Measurements from ENCODE around the gene ZNF8.
A peak's percentile ranks its signal among the peaks of the same experiment; 100 is the strongest.
"Not testable (repeated sequence)": the region's sequence is repeated elsewhere in the genome, so short reads cannot be mapped to it uniquely, and the experiment has no call there.

Gene ZNF8

DNA sequence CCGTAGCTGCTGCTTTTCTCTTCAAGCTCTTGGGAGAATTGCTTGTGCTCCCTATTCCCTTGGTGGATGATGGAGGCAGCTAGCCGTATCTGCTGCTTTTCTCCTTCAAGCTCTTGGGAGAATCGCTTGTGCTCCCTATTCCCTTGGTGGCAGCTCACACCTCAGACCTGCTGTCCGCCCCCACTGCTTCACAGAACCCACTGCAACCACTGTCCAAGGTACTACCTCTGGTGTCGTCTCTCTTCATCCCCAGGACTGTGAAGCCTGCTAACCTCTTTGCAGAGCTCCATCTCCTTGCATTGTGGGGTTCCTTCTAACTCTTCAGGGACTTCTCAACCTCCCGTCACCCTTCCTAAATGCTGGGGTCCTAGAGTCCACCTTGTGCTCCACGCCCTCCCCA, 21.9 kb downstream of the ZNF8 start:
- no peak for DNase-seq

DNA sequence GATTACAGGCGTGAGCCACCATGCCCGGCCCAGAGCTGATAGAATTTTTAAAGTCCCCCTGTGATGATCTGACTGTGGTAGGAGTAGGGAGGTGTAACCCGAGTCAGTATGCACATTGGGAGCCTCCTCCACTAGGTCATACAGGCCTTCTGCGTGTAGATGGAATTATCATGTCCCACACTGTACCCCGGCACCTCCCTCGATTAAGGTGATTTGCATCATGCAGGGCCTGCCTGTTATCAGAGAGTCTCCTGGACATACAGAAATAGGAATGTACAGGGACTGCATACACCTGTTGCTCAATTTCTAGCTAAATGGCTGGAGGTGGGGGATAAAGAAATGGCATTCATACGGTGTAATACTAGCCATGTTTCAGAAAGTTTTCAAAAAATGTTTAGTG, 25.5 kb downstream of the ZNF8 start:
- no peak for DNase-seq

DNA sequence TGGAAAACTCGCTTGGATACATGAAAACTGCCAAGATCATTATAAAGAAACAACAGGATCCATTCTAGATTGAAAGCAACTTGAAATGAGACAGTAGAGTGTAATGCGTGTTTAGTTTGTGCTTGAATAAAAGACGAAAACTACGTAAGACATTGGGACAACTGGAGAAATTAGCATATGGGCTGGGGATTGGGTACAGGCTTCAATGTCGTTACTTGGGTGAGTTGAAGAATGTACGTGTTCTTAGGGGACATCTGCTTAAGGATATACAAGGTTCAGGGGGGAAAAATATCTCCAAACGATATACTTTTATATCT, 26.0 kb downstream of the ZNF8 start:
- no peak for DNase-seq

DNA sequence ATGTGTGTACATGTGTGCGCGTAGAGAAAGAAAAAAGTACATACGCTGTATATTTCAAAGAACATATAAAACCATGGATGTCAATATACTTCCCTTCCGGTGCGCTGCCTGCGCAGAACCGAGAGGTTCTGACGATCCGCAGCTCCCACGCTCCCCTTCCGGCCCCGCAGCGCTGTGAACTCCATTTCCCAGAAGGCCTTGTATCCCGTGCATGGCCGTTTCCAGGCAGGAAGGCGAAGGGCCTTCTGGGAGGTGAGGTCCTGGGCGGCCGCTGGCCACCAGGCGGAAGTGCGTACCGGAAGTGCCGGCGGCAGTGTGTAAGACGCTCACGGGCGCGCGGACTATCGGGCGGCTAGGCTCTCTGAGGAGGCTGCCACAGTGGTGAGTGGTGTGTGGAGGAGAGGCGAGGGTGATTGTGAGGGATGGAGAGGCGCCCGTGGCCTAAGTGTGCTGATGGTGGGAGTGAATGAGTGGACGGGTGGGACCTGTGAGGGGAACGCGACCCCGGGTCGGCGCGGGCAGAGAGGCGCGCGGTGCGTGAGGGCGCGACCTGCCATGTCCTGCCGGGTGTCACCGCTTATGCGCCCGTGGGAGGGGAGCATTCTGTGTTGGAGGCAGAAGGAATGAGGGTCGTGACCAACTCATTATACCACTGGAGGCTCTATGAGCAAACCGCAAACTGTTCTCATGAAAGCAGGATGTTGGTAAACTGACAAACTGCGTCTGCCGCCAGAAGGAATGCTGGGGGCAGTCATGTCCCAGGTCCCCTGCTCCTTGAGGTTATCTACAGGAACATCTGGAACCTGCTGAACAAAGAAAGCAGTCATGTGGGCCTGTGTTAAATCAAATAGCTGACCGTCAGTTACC, 26.5 kb downstream of the ZNF8 start, which contains the start of gene ERVK3-1:
TSS of gene ERVK3-1 (plus strand) at position 313 of the 867 bp plus-strand sequence. CDS start 6,792 bp downstream, outside the sequence.
- peak; percentile 93 for DNase-seq

DNA sequence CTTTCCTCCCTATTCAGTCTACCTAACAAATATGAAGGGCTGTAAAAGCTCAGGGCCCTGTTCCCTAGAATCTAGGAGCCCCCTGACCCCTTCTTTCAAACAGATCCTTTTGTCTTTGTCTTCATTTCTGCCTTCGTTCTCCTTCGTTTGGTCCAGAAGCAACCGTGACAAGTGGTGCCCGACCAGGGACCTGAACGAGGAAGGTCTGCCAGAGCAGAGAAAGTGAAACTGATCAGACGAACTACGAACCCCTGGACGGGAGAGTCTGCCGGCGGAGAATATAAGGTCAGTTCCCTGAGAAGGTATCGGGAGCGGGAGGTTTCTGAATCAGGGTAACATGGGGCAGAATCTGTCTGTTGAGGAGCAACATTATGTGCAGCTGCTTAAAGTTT, 27.2 kb downstream of the ZNF8 start:
- DNase-seq, result no peak

DNA sequence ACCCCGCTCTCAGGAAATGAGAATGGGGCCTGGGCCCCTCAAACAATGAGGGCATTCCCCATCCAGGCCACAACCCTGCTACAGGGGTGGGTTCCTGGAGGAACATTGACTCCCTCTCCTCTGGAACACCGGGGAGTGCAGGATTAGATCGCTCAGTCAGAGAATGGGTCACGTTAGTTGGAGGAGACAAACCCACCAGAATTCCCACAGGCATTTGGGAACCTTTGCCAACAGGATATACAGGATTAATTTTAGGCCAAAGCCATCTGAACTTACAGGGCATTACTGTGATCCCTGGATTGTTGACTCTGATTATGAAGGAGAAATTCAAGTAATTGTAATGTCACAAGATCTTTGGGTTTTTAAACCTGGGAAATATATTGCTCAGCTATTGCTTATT, 29.0 kb downstream of the ZNF8 start:
- DNase-seq, result no peak

DNA sequence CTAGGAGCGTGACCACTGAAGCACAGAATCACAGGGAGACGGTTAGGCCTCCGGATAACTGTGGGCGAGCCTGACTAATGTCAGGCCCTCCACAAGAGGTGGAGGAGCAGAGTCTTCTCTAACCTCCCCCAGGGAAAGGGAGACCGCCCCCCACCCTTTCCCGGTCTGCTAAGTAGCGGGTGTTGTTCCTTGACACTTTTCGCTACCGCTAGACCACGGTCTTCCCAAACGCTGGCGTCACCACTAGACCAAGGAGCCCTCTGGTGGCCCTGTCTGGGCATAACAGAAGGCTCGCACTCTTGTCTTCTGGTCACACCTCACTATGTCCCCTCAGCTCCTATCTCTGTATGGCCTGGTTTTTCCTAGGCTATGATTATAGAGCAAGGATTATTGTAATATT, 31.9 kb downstream of the ZNF8 start:
- DNase-seq, result not testable (repeated sequence)

DNA sequence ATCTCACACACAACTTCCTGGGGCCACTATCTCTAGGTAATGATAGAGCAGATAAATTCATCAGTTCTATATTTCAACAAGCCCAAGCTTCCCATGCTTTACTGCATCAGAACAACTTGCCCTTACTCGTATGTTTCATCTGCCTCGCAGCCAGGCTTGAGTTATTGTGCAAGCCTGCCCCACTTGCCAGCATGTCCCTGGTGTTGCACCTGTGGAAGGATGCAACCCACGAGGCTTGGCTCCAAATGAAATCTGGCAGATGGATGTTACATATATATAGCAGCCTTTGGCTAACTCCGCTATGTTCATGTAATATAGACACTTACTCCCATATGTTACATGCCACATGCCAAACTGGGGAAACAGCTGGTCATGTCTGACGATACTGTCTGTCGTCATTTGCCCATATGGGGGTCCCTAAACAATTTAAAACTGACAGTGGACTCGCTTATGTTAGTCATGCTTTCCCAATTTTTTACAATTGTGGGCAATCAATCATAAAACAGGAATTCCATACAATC, 32.6 kb downstream of the ZNF8 start:
- no peak for DNase-seq

DNA sequence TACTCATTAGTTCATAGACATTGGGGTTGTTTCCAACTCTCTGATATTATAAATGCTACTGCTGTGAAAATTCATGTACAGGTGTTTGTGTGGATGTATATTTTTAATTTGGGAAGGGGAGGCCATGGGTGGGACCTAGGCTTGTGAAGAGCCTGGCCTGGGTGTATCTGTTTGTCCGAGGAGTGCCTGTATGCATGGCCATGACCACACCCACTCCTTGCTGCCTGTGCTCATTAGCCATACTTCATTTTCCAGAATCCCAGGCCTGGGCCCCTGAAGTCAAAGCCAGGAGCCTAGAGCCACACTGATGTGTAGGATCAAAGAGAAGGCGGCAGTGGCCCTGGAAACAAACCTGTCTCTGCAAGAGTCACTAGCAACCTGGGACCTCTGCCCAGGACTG, 36.8 kb downstream of the ZNF8 start:
- DNase-seq, result no peak

DNA sequence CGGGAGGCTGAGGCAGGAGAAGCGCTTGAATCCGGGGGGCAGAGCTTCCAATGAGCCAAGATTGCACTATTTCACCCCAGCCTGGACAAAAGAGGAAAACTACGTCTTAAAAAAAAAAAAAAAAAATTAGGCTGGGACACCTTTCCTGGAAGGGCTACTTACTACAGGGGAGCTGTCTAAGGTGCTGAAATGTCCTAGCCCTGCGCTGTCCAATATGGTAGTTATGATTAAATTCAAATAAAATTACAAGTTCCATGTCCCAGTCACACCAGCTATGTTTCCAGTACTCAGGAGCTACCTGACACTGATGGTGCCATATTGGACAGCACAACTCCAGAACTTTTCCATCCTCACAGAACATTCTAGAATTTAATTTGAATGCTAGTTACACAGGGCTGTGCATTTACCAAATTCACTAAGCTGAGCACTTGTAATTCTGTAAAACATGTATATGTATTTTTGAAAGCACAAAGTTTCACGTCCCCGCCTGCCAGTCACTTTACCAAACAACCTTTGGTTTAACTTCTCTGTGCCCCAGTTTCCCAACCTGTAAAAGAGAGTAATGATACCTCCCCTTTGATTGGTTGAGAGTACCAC, 38.8 kb downstream of the ZNF8 start:
- DNase-seq, result no peak

DNA sequence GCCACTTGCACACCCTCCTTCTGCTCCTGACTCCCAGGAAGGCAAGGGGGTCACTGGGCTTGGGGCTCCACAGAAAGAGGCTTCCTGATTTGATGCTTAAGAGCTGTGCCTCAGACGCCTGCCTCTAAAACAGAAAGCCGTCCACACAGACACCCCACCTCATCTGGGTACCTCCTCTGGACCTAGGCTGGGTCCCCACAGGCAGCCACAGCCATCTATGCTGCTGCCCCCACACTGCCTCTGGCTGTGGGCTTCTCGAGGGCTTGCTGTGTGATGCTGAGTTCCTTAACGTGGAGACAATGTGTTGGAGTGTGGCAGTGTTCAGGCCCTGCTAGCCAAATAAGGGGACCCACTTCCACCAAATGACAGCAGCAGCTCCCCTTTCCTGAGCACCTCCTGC, 39.5 kb downstream of the ZNF8 start:
- DNase-seq, result no peak

DNA sequence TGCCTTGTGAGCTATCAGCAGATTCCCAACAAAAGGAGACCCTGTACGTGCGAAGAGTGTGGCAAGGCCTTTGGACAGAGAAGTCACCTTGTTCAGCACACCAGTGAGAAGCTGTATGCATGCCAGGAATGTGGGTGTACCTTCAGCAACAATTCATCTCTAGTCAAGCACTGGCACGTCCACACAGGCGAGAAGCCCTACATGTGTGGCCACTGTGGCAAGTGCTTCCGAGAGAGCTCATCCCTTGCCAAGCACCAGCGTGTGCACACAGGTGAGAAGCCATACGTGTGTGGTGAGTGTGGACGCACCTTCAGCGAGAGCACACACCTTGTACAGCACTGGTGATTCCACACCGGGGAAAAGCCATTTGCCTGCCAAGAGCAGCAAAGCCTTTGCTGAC, 40.5 kb downstream of the ZNF8 start:
- DNase-seq, result no peak

DNA sequence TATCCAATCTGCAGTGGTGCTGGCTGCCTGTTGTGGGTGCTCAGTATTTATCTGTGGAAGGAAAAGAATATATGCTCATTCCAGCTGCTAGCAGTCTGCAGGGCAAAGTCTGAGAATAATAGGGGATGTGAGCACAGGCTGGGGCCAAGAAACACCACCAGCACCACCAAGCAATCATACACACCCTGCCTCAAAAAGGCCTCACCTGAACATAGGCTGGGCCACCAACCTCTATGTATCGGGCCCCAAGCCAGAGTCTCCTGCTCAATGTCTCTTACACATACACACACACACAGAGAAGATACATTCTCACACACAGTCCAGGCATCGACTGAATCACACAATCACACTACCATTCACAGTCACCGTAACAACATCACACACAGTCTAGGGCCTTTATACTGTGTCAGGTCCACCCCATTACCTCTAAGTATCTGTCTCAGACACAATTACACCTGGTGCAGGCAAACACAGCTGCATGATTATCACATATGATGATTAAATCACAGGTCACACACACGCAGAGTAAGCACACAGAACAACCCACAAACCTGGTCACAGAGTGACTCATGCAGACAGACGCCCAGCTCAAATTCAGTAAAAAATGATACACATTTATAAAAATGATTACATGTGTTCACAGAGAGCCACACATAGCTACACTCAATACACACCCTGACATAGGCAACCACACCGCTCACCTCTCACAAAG, 46.7 kb downstream of the ZNF8 start:
- no peak for DNase-seq

DNA sequence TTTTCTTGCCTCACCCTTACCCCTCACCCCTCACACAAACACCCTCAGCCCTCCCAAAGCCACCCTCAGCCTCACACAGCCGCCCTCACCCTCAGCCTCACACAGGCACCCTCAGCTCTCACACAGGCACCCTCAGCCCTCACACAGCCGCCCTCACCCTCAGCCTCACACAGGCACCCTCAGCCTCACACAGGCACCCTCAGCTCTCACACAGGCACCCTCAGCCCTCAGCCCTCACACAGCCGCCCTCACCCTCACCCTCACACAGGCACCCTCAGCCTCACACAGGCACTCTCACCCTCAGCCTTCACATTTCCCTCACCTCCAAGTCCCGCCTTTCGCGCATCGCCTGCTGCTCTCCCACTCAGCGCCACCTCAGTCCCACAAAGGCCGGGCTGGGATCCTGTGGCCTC, 47.8 kb downstream of the ZNF8 start:
- no peak for DNase-seq

DNA sequence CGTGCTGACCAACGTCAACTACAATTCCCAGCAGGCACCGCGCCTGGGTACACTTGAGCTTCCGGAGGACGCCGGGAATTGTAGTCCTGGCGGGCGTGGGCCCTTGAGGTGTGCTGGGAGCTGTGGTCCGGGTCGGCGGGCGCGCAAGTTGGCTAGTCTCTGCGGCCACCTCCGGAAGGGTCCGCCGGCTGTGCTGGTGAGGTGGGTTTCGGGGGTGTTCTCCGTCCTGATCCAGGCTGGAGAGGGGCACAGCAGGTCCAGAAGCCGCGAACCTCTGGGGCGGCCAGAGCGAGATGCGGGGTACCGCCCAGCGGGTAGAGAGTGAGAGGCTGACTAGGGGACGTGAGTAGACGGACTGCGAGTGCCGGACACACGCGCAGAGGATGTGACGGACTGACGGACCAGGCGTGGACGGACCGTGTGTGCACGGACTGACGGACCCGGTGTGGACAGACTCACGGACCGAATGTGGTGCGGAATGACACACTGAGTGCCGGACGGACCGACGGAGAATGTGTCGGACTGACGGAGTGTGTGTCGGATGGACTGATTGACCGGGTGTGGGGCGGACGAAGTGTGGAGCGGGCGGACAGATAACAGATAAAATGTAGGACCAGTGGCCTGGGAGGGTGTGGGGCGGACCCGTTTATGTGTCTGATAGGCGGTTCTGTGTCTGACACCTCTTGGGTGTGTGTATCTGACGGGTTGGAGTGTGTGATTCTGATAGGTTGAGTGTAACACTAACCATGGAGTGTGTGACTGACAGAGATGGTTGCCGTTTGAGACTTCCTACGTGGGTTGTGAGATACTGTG, 48.4 kb downstream of the ZNF8 start, which contains the start of gene ZSCAN22:
TSS of gene ZSCAN22 (plus strand) at position 81 of the 813 bp plus-strand sequence. CDS start 7,809 bp downstream, outside the sequence.
- peak; percentile 91 for DNase-seq

DNA sequence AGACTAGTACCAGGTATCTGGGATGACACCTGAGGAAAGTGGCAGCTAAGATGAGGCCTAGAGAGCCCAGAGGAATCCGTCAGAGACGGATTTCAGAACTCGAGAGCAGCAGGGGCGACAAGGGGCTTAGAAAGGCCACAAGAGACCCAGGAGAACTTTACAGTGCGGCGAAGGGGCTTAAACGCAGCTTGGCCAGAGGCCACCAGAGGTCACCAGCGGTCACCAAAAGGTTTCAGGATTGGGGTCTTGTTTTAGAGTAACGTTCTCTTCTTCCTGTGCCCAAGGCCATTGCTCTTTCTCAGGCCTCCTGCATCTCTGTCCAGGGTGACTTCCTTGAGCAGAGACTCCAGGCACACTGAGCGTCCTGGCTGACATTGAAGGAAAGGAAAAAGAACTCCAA, 50.2 kb downstream of the ZNF8 start:
- DNase-seq, result no peak

DNA sequence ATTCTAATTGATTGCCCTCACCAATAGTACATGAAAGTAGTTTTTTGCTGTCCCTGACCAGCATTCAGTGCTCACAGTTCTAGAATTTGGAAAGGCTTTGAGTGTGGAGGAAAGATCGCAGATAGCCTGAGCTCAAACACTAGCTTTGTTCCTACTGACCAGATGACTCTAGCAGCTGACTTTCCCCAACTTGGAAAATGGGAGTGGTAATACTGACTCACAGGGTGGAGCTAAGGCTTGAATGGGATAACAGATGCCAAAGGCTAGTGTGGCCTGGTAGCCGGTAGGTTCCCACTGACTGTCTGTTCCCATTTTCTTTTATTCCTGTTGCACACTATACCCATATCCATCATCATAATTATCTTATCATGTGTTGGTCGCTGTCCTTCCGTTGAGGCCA, 51.7 kb downstream of the ZNF8 start:
- DNase-seq, result no peak

DNA sequence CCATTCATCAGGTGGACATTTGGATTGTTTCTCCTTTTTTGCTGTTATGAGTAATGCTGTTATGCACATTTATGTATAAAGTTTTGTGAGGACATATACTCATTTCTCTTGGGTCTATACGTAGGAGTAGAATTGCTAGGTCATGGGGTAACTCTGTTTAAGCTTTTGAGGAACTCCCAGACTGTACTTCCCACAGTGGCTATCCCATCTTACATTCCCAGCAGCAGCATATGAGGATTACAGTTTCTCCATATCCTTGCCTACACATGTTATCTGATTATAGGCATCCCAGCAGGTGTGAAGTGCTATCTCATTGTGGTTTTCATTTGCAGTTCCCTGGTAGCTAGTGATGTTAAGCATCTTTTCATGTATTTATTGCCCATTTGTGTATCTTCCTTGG, 53.9 kb downstream of the ZNF8 start:
- DNase-seq, result no peak

DNA sequence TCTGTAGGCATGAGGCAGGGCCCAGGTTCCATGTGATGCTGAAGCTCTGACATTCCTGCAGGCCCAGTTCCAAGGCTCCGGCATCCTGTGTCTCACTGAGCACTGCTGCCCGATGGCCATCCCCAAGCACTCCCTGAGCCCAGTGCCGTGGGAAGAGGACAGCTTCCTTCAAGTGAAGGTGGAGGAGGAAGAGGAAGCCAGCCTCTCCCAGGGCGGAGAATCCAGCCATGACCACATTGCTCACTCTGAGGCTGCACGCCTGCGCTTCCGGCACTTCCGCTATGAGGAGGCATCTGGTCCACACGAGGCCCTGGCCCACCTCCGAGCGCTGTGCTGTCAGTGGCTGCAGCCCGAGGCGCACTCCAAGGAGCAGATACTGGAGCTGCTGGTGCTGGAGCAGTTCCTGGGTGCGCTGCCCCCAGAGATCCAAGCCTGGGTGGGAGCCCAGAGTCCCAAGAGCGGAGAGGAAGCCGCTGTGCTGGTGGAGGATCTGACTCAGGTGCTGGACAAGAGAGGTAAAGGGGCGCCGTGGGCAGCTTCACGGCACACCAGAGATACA, 56.0 kb downstream of the ZNF8 start:
- DNase-seq, result no peak

DNA sequence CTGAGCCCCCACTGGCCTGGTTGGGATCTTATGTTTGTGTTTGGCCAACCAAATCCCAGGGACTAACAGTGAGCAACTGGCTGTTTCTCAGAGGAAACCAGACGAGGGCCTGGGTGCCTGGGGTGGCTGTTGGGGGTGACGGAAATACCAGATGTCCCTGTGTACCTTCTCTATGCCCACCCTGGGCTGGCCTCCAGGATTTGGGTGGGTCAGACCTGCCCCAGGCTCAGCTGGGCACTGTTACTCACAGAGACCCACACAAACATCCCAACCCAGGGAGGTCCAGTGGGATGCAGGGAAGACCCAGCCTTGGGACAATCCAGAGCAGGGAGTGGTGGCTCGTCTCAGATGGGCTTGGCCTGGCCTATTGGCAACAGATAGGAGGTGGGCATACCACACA, 56.9 kb downstream of the ZNF8 start:
- no peak for DNase-seq

DNA sequence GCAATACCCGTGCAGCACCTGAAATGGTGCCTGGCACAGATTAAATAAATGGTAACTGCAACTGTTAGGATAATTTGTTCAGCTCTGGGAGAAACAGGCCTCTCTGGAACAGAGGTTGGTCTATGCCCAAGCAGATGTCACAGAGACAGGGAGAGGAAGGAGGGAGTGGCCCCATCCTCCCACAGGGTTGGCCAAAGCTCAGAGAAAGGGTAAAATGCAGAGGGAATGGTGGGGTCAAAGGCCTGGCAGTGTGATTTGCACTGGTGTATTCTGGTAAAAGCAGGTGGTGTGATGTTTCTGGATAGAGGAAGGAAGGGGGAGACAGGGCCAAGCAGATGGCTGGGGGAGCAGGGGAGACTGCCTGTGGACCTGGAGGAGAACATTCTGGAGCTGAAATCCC, 57.5 kb downstream of the ZNF8 start:
- DNase-seq, result no peak

DNA sequence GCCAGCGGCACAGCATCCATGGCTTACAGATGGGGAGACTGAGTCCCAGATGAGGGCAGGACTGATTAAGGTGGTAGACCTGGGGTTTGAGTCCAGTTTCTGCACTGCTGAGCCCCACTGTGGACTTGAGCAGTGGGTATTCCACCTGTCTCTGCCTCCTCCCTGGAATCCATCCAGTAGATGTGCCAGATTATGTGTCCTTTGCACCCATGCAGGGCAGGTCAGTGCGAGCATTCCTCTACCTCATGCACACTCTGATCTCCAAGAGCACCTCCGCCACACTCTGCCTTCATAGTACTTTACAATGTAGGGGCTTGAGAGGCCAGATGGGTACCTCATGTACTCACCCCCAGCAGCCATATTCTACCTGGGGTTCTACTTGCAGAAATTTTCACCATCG, 58.1 kb downstream of the ZNF8 start:
- DNase-seq, result no peak

DNA sequence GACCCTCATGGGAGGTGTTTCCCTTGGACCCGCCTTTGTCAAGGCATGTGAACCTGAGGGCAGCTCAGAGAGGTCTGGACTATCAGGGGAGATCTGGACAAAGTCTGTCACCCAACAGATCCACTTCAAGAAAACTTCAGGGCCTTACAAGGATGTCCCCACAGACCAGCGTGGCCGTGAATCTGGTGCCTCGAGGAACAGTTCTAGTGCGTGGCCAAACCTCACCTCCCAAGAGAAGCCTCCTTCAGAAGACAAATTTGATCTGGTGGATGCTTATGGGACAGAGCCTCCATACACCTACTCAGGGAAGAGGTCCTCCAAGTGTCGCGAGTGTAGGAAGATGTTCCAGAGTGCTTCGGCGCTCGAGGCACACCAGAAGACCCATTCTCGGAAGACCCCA, 59.6 kb downstream of the ZNF8 start:
- no peak for DNase-seq

Measured in NCI-H446 treated with DMSO at 0.1 percent for 48 hours (cell line).